IPS-NIHi7 (cell line): ENCODE data around the gene TPCN1.

Source experiments
- DNase-seq: peaks from one replicate; pipeline ENCODE4 v3.0.0; 2012; ENCODE audit warnings: mixed read lengths; ENCODE audit errors: extremely low spot score

TPCN1 gene

DNA sequence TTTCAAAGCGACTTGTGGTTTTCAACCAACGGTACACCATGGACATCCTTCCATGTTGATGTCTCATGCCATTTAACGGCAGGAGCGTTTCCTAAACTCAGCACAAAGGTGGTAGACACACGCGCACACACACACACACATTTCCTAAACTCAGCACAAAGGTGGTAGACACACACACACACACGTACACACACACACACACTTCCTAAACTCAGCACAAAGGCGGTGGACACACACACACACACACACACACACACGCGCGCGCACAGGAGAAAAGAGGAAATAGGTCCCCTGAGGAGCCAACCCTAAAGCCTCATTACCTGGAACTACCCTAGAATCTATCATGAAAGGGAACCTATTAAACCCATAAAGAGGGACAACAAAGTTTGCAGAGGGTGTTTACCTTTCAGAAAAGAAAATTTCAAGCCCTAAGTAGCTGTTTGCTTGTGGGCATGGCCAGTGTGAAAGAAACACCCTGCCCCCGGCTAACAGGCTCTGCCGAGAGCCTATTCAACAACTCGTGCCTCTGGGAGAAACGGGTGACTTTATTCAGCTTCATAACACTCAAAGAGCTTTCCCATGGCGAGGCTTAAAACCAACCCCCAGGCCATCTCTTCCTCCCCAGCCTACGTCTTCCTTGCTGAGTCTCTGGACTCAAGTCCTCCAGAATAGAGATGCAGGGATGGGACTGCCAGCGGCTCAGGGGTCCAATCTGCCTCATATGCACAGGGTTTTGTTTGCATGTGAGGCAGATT lies 81.8 kb downstream of the TPCN1 start:
- DNase-seq = no peak

DNA sequence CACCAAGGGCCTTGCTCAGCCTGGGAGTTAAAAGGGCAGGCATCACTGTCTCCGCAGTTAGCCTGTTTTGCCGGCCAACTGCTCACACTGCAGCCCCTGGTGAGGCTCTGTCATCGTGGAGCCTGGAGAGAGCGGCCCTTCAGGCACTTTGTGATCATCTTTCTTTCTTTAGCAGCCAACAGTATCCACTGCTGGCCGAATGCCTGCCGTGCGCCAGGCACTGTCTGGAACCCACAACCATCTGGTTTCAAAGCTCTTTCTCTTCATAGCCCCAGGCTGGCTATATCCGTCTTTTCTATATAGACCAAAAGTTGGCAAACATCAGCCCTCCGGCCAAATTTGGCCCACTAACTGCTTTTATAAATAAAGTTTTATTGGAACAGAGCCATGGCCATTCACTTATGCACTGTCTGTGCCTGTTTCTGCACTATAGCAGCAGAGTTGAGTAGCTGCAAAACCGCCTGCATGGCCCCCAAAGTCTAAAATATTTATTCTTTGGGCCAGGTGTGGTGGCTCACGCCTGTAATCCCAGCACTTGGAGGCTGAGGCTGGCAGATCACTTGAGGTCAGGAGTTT lies 84.1 kb downstream of the TPCN1 start:
- no peak for DNase-seq

DNA sequence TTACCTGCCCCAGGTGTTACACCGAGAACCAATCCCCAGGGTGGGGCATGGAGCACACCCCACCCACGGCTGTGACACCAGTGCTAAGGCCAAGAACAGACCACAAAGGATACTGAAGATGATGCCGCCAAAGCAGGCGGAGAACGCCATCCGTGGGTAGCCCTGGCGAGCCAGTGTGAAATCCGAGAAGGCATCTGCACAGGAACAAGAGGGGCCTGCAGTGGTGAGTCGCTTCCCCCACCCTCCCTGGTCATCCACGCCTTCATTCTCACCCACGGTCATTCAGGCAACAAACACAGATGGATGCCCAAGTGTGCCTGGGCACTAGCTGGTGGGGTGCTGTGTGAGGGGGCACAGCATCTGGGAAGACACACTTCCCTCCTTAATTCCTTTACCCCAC lies 85.1 kb downstream of the TPCN1 start:
- DNase-seq = no peak

DNA sequence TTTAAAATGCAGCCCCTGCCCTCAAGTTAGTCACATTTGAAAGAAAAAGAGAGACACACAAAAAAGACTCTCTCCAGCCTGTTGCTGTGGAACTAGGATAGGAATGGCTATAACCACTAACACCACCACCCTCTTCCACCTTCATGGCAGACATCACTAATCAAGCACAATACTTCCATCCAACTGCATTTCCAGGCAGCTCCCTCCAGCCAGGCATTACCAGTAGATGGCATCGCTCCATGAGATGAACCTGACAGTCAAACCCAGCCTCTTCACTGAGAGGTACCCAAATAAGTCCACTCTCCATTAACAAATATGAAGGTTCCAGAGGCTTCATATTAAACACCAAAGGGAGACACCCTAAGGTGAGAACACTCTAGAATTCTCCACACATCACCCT lies 89.2 kb downstream of the TPCN1 start:
- no peak for DNase-seq

DNA sequence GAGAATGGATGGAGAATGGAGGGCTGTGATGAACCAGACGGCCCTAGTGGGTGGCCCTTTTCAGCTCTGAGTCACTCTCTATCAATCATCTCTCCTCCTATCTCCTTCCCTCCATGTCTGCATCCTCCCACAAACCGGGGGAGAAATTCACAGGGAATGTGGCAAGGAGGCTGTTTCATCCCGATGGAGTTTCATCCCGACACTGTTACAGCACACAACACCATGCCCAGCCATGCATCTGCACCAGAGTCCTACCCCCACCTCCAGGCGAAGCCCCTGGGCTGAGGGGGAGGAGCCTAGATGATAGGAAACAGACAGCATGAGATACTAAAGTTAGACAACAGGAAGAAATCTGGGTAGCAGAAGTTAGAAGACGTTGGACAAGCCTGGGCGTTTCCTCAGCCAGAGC lies 92.9 kb downstream of the TPCN1 start:
- no peak for DNase-seq

DNA sequence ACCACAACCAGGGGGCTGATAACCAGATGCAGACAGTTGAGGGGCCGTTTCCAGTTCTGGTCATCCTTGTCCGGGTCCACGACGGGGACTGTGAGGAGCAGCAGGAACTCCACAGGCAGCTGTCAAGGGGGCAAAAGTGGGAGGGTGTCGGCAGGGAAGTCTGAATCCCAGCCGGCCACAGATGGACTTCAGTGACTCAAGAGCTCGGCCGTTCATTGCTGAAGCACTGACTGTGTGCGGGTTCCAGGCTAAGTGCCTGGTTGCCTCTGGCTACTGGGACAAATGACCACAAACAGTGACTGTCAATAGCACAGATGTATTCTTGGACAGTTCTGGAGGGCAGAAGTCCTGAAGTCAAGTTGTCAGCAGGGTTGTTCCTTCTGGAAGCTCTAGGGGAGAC lies 94.1 kb downstream of the TPCN1 start:
- DNase-seq = no peak

DNA sequence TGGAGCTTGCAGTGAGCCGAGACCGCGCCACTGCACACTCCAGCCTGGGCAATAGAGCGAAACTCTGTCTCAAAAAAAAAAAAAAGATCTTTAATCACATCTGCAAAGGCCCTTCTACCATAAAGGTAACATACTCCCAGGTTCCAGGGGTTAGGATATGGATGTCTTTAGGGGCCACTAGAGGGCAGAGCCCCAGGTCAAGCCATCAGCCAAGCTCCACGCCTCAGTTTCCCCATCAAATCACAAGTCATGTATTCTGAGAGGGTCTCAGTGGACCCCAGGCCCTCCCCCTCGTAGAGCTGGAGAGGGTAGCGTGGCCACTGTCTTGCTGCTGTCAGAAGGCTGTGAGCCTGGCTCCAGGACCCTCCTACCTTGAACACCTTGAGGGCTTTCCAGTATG lies 94.9 kb downstream of the TPCN1 start:
- no peak for DNase-seq

DNA sequence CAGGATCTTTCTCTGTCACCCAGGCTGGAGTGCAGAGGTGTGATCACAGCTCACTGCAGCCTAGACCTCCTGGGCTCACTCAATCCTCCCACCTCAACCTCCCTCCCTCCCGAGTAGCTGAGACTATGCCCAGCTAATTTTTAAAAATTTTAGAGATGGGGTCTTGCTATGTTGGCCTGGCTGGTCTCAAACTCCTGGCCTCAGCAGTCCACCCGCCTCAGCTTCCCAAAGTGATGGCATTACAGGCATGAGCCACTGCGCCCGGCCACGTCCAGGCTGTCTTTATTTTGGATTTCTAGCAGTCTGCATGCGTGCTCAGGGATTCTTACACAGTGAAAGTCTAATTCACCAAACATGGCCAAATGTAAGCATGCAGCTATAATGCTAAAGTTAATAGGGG lies 95.9 kb downstream of the TPCN1 start:
- no peak for DNase-seq

DNA sequence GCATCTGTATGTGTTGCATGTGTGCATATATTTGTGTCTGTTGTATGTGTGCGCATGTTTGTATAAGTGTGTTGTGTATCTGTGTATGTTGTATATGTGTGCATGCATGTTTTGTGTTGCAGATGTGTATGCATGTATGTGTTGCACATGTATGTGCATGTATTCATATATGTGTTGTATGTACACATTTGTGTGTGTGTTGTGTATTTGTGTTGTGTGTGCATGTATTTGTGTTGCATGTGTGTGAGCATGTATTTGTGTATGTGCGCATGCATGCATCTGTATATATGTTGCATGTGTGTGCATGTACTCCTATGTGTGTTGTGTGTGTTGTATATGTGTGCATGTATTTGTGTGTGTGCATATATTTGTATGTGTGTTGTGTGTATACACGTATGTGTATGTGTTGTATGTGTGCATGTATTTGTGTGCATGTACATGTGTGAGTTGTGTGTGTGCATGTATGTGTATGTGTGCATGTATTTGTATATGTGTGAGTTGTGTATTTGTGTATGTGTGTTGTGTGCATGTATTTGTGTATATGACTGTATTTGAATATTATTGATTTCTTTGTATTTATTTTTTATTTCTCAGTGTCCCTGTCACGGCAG lies 96.9 kb downstream of the TPCN1 start:
- DNase-seq = no peak

DNA sequence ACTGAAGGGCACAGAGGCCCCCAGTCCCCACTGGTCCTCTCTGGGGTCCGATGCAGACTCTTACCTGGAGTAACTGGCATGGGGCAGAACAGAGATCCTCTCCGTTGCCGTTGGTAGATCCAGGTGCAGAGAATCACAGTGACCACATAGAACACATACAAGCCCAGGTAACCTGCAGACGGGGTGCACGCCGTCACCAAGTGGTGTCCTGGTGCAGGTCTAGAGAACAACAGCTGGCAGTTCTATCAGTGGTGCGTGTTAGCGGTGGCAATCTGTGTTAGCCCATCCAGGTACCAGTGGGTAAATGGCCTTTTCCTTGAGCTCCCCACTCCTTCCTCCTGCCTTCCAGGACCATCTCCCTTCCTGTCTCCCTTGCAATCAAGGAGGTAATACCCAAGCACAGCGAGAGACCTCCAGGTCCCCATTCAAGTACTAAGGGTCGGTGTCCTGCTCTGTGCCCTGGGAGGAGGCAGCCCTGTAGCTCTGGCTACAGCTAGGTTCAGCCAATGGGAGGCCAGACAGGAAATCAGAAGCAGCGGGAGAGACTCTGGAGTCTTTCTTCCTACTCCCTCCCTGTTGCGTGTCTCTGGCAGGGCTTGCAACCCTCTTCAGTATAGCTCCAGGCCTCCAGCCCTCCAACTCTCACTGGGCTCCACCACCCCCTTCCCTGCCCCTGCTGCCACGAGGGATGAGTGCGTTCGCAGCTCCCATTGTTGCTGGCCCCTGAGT lies 97.8 kb downstream of the TPCN1 start:
- DNase-seq = no peak

DNA sequence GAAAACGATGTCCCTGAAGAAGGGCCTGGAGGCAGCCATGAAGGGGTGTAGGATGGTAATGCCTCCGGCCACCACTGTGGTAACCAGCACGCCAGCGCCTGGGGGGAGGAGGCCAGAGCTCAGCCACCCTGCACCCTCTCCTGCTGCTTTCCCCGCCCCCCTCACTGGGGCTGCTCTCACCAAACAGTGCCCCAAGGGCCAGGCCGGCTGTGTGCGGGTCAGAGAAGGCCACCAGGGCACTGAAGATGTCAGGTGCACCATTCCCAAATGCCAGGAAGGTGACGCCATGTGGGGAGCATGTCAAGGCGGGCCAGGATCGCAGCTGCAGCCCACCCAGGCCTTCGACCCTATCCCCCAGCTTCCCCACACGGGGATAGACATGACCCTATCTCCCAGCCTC lies 99.1 kb downstream of the TPCN1 start:
- DNase-seq = no peak

DNA sequence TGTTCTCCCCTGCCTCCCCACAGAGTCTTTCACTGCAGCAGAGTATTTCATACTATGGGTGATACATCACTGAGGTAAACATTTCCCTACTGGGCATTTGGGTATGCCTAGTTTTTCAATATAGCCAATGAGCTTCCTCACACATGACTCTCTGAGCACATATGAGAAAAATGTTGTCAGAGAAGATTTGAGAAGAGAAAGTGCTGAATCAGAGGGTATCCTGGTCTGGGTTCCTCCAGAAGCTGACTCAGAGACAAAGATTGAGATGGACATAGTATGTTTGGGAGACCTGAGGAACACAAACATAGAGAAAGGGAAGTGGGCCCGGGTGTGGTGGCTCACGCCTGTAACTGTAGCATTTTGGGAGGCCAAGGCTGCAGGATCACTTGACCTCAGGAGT lies 101.1 kb downstream of the TPCN1 start:
- DNase-seq = no peak

DNA sequence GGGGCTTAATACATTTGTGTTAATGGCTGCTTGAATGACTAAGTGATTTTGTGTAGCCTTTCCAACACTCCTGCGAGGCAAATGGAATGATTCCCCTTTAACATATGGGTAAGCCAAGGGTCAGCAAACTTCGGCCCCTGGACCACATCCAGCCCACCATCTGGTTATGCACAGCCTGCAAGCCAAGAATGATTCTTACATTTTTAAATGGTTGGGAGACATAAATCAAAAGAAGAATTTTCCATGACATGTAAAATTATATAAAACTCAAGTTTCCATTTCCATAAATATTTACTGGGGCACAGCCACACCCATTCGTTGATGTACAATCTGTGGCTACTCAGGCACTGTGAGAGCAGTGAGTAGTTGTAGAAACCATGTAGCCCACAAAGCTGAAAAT lies 104.7 kb downstream of the TPCN1 start:
- DNase-seq = no peak

DNA sequence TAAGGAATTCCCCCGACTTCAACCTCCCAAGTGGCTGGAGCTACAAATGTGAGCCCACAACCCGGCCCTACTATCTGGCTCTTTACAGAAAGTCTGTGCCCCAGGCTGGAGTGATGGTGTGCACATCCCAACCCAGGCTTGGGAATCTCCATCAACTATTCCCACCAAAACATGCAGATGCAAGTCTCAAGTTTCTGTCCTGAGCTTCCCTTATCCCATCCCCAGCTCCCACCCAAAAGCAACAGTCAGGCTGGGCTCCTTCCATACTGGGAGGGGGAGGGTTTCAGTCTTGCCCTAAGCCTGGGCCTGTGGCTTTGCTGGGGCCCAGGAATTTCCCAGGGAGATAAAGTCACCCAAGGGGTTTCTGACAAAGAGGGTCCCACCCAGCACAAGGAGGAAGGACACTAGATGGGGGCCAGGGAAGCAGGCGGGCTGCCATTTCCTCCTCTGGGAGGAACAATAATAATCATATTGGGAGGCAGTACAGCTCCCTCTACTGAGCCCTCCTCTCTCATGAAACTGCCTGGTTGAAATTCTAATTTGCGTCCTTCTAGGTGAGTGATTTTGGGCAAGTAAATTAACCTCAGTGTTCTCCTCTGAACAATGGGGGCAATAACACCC lies 105.6 kb downstream of the TPCN1 start:
- DNase-seq = no peak

DNA sequence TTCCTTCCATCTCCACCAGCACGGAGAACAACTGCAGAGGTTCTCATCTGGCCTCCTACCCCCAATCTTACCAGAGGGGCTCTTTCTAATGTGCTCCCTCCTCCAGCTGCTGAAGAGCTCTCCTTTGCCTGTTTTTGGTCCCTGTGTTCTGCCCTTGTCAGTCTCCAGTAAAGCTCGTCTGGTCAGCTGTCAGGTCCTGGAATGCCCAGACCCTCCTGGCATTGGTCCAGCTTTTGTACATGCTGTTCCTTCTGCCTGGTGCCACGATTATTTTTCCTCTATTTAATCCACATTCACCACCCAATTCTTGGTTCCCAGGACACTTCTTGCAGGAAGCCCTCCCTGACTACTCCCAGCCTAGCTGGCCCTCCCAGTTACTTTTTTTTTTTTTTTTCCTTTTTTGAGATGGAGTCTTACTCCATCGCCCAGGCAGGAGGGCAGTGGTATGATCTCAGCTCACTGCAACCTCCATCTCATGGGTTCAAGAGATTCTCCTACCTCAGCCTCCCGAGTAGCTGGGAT lies 107.2 kb downstream of the TPCN1 start:
- DNase-seq = no peak

DNA sequence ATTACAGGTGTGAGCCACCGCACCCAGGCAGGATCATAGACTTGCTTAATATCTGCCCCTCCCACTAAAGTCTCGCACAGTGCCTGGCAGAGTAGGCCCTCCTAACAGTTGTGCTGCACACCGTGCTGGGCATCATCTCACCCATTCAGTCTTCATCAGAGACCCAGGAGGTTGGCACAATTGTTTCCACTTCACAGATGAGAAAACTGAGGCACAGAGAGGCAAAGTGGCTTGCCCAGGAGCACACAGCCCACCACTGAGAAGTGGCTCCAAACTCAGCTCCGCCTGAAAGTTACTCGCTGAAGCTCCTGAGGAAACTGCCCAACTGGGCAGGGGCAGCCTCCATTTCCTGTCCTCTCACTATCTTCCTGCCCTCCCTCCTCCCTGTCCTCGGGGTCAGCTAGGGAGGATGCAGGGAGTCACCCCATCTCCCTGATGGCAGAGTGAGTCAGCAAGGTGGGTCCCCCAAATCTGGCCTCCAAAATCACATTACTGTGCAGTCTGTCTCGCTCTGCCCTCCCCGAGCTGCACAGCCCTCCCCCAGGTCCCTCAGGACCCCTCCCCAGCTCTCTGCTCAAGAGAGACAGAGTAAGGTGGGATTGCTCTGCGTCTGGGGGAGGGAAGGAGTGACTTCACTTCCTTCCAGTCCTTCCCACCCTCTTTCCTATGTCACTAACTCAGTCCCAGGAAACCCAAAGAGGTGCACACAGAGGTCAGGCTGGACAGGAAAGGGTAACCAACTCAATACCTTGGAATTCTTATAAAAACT lies 107.9 kb downstream of the TPCN1 start:
- no peak for DNase-seq

DNA sequence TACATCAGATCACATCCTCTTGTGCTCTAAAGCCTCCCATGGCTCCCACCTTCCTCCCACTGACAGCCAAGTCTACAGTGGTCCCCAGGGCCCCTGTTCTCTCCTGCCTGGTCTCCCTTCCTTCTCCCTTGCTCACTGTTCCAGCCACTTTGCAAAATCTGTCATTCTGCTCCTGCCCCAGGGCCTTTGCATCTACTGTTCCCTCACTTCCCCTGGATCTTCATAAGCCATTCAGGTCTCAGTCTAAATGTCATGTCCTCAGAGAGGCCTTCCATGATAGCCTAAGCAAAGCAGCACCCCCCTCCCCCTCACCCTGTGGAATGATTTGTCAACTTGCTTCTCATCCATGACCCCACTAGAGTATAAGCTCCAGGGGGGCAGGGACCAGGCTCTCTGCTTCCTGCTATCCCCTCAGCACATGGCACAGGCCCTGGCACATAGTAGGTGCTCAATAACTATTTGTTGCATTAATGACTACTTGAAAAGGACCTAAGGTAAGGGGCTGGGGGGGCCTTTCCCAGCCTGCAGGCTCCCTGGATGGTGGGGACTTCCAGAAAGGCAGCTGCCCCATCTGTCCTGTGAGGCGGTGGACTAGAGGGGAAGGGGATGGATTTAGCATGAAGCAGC lies 108.6 kb downstream of the TPCN1 start:
- DNase-seq = no peak

DNA sequence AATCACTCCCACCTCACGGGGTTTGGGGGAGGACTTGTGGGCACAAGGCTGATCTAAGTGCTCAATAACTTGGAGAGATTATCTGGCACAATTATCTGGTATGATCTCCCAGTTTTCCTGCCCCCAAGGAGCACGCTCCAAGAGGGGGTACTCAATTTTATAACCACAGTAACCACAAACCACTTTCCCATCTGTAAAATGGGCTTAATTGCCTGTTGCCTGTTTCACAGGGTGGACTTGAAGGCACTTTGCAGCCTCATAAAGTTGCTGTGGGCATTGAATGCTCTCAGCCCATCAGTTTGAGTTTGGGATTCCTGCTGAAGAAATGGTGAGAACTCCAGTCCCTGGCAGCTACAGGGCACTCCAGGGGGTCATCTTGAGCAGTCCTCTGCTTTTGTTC lies 109.2 kb downstream of the TPCN1 start:
- DNase-seq = no peak

DNA sequence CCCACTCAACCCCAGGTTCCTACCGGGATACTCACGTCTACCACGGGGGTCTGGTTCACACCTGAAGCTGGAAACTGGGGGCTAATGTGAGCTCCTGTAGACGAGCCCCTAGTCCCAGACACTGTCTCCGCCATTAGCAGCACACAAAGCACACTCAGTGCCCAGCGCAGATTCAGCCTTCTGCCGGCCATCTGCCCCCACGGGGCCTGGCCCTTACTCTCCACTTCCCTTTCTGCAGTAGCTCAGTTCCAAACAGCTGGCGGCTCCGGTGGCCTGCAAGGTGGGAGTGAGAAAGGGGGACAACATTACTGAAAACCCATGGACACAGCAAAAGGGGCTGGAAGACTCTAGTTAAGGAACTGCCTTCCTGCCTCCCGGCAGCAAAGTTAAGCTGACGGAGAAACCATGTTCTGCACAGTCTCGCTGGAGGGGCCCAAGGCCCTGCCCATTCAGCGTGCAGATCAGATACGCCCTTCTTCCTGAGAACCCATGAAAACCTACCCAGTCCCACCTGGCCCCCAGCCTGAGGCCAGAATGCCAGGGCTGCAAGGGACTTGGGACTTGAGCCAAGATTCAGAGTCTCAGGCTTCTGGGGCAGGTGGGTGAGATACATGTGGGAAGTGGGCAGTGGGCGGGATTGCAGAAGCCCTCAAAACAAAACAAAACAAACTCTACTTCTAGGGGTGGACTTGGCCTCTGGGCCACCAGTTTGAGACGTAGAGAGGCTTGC lies 111.6 kb downstream of the TPCN1 start:
- DNase-seq = no peak

DNA sequence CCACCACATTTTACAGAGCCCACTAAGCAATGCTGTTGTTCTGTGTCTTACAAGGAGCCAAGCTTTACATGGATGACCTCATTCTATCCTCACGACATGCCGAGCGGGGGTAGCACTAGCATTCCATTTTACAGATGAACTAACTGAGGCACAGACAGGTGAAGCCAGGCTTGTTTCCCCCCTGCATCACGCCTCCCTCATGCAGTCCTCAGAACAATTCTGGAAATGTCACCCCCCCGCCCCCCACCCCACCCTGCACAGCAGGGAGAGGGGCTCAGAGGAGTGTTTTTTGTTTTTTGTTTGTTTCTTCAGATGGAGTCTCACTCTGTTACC lies 112.1 kb downstream of the TPCN1 start:
- no peak for DNase-seq
